HEK293 (cell line): Measurements from ENCODE around the gene MRPS27.
A peak's percentile ranks its signal among the peaks of the same experiment; 100 is the strongest.

ENCODE experiments used
- BCL11B ChIP-seq: fragments of 450-650 bp; formaldehyde crosslinking; IDR thresholded peaks from 2 replicates; pipeline ENCODE4 v1.5.1; 2016; ENCODE audit warnings: low read depth, missing biosample characterization, missing genetic modification characterization
- GLI2 ChIP-seq: fragments of 450-650 bp; formaldehyde crosslinking; IDR thresholded peaks from 2 replicates; pipeline ENCODE4; 2017; ENCODE audit warnings: missing biosample characterization, missing genetic modification characterization, low read depth, borderline replicate concordance
- HOXD13 ChIP-seq: sonication (generic); formaldehyde crosslinking; IDR thresholded peaks from 2 replicates; pipeline ENCODE4 v1.8.0; 2022; ENCODE audit warnings: missing genetic modification reagents, borderline replicate concordance
- IKZF3 ChIP-seq: fragments of 450-650 bp; IDR thresholded peaks from 2 replicates; pipeline ENCODE4 v1.5.0; 2018; ENCODE audit warnings: missing biosample characterization, mild to moderate bottlenecking, missing genetic modification characterization, moderate library complexity
- OSR2 ChIP-seq: fragments of 450-650 bp; formaldehyde crosslinking; IDR thresholded peaks from 2 replicates; pipeline ENCODE4 v1.5.1; 2016; ENCODE audit warnings: missing biosample characterization, missing genetic modification characterization
- SP2 ChIP-seq: fragments of 450-650 bp; formaldehyde crosslinking; IDR thresholded peaks from 2 replicates; pipeline ENCODE4 v1.5.1; 2016; ENCODE audit warnings: missing biosample characterization, missing genetic modification characterization
- TRIM28 ChIP-seq: IDR thresholded peaks from 2 replicates; pipeline ENCODE4 v1.6.1; 2011; ENCODE audit warnings: low read length, control low read depth, borderline replicate concordance
- WT1 ChIP-seq: fragments of 450-650 bp; formaldehyde crosslinking; IDR thresholded peaks from 2 replicates; pipeline ENCODE4 v1.5.1; 2016; ENCODE audit warnings: missing biosample characterization, missing genetic modification characterization
- YY1 ChIP-seq: fragments of 450-650 bp; formaldehyde crosslinking; IDR thresholded peaks from 2 replicates; pipeline ENCODE4 v1.5.1; 2018; ENCODE audit warnings: missing biosample characterization, missing genetic modification characterization
- ZBTB20 ChIP-seq: fragments of 450-650 bp; formaldehyde crosslinking; IDR thresholded peaks from 2 replicates; pipeline ENCODE4 v1.5.1; 2016; ENCODE audit warnings: missing biosample characterization, missing genetic modification characterization
- ZBTB8A ChIP-seq: fragments of 450-650 bp; formaldehyde crosslinking; IDR thresholded peaks from 2 replicates; pipeline ENCODE4 v1.5.1; 2016; ENCODE audit warnings: missing biosample characterization, missing genetic modification characterization
- ZNF366 ChIP-seq: fragments of 450-650 bp; formaldehyde crosslinking; conservative IDR thresholded peaks from 2 replicates; pipeline ENCODE4 v1.5.1; 2016; ENCODE audit warnings: missing biosample characterization, missing genetic modification characterization
- ZNF391 ChIP-seq: fragments of 450-650 bp; formaldehyde crosslinking; IDR thresholded peaks from 2 replicates; pipeline ENCODE4 v1.5.1; 2016; ENCODE audit warnings: low read depth, missing biosample characterization, missing genetic modification characterization, borderline replicate concordance
- ZNF433 ChIP-seq: fragments of 450-650 bp; formaldehyde crosslinking; IDR thresholded peaks from 2 replicates; pipeline ENCODE4 v1.5.1; 2016; ENCODE audit warnings: missing biosample characterization, missing genetic modification characterization, low read depth
- ZNF473 ChIP-seq: fragments of 450-650 bp; formaldehyde crosslinking; IDR thresholded peaks from 2 replicates; pipeline ENCODE4 v1.5.1; 2017; ENCODE audit warnings: missing biosample characterization, missing genetic modification characterization
- ZNF624 ChIP-seq: fragments of 450-650 bp; formaldehyde crosslinking; IDR thresholded peaks from 2 replicates; pipeline ENCODE4 v1.5.1; 2017; ENCODE audit warnings: missing biosample characterization, missing genetic modification characterization
- ZNF658 ChIP-seq: fragments of 450-650 bp; formaldehyde crosslinking; IDR thresholded peaks from 2 replicates; pipeline ENCODE4; 2016; ENCODE audit warnings: missing biosample characterization, missing genetic modification characterization
- ZNF677 ChIP-seq: fragments of 450-650 bp; IDR thresholded peaks from 2 replicates; pipeline ENCODE4 v1.5.0; 2018; ENCODE audit warnings: missing biosample characterization, mild to moderate bottlenecking, missing genetic modification characterization, moderate library complexity
- ZNF830 ChIP-seq: fragments of 450-650 bp; IDR thresholded peaks from 2 replicates; pipeline ENCODE4 v1.5.0; 2018; ENCODE audit warnings: missing biosample characterization, missing genetic modification characterization, low read depth, mild to moderate bottlenecking, moderate library complexity
- TF ChIP-seq, protein P1 (sequence below): fragments of 450-650 bp; formaldehyde crosslinking; conservative IDR thresholded peaks from 2 replicates; pipeline ENCODE4 v1.5.1; 2016; ENCODE audit warnings: low read depth, missing biosample characterization, missing genetic modification characterization
- TF ChIP-seq, protein P2 (sequence below): fragments of 450-650 bp; formaldehyde crosslinking; IDR thresholded peaks from 2 replicates; pipeline ENCODE4 v1.5.1; 2016; ENCODE audit warnings: missing biosample characterization, missing genetic modification characterization
- TF ChIP-seq, protein P3 (sequence below): fragments of 450-650 bp; formaldehyde crosslinking; IDR thresholded peaks from 2 replicates; pipeline ENCODE4 v1.5.1; 2016; ENCODE audit warnings: missing biosample characterization, missing genetic modification characterization
- TF ChIP-seq, protein P4 (sequence below): fragments of 450-650 bp; formaldehyde crosslinking; IDR thresholded peaks from 2 replicates; pipeline ENCODE4 v1.5.1; 2016; ENCODE audit warnings: missing biosample characterization, missing genetic modification characterization
- TF ChIP-seq, protein P5 (sequence below): fragments of 450-650 bp; formaldehyde crosslinking; IDR thresholded peaks from 2 replicates; pipeline ENCODE4 v1.5.1; 2017; ENCODE audit warnings: missing biosample characterization, missing genetic modification characterization
- TF ChIP-seq, protein P6 (sequence below): fragments of 450-650 bp; formaldehyde crosslinking; IDR thresholded peaks from 2 replicates; pipeline ENCODE4 v1.5.1; 2017; ENCODE audit warnings: missing biosample characterization, missing genetic modification characterization

The MRPS27 gene

DNA sequence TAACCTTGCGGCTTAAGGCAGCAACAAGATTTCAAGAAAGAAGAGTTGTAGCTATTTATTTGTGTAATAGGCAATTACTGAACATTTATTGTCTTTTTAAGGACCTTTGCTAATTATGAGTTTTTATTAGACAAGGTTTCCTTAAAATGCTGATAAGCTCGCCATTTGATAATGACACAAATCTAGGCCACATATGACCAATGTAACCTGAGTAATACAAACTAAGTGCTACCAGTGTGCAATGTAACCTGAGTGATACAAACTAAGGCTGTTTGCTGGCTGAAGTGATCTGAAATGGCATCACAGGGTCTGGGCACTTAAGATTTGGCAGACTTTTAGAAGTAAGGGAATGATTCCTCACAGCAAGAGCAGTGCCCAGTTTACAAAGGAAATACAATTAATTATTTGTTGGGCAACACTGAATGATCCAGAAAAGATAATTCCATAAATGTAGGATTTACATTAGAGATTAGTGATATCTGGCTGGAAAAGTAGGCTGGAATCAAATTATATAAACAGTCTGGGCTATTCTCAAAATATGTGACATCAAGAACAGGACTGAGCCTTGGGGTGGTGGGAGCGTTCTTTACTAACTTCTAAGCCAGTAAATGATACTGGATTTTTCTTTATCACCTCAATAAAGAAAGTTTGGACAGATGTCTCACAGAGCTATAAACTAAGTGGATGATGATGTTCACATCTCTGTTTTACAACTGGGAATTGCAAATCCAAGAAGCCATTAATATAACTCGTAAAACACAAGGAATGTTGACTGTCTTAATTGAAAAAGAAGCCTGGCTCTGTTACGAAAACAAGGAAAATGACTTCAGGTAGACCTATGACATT, 54.8 kb downstream of the MRPS27 start (continued):
- no peak for TF ChIP-seq ZBTB8A (tag by site-specific recombination)
- peak; percentile 78 for TF ChIP-seq WT1 (tag by site-specific recombination)
- TF ChIP-seq OSR2 (tag by site-specific recombination), result peak; percentile 86
- TF ChIP-seq HOXD13 (CRISPR knock-in tag), result 0 out of 2 replicates have a peak, but pooled peaks have one; percentile 38
- no peak for TF ChIP-seq ZNF624
- no peak for TF ChIP-seq YY1 (tag by site-specific recombination)
- TF ChIP-seq, protein P1, sequence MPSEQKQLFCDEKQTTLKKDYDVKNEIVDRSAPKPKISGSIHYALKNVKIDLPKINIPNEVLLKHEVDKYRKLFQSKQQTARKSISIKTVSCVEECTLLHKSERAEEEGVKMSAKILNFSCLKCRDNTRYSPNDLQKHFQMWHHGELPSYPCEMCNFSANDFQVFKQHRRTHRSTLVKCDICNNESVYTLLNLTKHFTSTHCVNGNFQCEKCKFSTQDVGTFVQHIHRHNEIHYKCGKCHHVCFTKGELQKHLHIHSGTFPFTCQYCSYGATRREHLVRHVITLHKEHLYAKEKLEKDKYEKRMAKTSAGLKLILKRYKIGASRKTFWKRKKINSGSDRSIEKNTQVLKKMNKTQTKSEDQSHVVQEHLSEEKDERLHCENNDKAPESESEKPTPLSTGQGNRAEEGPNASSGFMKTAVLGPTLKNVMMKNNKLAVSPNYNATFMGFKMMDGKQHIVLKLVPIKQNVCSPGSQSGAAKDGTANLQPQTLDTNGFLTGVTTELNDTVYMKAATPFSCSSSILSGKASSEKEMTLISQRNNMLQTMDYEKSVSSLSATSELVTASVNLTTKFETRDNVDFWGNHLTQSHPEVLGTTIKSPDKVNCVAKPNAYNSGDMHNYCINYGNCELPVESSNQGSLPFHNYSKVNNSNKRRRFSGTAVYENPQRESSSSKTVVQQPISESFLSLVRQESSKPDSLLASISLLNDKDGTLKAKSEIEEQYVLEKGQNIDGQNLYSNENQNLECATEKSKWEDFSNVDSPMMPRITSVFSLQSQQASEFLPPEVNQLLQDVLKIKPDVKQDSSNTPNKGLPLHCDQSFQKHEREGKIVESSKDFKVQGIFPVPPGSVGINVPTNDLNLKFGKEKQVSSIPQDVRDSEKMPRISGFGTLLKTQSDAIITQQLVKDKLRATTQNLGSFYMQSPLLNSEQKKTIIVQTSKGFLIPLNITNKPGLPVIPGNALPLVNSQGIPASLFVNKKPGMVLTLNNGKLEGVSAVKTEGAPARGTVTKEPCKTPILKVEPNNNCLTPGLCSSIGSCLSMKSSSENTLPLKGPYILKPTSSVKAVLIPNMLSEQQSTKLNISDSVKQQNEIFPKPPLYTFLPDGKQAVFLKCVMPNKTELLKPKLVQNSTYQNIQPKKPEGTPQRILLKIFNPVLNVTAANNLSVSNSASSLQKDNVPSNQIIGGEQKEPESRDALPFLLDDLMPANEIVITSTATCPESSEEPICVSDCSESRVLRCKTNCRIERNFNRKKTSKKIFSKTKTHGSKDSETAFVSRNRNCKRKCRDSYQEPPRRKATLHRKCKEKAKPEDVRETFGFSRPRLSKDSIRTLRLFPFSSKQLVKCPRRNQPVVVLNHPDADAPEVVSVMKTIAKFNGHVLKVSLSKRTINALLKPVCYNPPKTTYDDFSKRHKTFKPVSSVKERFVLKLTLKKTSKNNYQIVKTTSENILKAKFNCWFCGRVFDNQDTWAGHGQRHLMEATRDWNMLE (tag by site-specific recombination), result no peak
- TF ChIP-seq, protein P2, sequence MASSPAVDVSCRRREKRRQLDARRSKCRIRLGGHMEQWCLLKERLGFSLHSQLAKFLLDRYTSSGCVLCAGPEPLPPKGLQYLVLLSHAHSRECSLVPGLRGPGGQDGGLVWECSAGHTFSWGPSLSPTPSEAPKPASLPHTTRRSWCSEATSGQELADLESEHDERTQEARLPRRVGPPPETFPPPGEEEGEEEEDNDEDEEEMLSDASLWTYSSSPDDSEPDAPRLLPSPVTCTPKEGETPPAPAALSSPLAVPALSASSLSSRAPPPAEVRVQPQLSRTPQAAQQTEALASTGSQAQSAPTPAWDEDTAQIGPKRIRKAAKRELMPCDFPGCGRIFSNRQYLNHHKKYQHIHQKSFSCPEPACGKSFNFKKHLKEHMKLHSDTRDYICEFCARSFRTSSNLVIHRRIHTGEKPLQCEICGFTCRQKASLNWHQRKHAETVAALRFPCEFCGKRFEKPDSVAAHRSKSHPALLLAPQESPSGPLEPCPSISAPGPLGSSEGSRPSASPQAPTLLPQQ (tag by site-specific recombination), result peak; percentile 77
- TF ChIP-seq ZNF830 (tag by site-specific recombination), result no peak
- TF ChIP-seq, protein P3, sequence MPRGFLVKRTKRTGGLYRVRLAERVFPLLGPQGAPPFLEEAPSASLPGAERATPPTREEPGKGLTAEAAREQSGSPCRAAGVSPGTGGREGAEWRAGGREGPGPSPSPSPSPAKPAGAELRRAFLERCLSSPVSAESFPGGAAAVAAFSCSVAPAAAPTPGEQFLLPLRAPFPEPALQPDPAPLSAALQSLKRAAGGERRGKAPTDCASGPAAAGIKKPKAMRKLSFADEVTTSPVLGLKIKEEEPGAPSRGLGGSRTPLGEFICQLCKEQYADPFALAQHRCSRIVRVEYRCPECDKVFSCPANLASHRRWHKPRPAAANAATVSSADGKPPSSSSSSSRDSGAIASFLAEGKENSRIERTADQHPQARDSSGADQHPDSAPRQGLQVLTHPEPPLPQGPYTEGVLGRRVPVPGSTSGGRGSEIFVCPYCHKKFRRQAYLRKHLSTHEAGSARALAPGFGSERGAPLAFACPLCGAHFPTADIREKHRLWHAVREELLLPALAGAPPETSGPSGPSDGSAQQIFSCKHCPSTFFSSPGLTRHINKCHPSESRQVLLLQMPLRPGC (tag by site-specific recombination), result peak; percentile 23; the same call in 1 of the 2 replicates
- TF ChIP-seq ZNF366 (tag by site-specific recombination), result peak; percentile 50
- TF ChIP-seq TRIM28, result peak; percentile 41; the same call in 1 of the 2 replicates
- peak; percentile 6; the same call in 1 of the 2 replicates for TF ChIP-seq IKZF3 (tag by site-specific recombination)
- TF ChIP-seq ZNF433 (tag by site-specific recombination), result no peak
- no peak for TF ChIP-seq ZNF658 (tag by site-specific recombination)
- TF ChIP-seq, protein P4, sequence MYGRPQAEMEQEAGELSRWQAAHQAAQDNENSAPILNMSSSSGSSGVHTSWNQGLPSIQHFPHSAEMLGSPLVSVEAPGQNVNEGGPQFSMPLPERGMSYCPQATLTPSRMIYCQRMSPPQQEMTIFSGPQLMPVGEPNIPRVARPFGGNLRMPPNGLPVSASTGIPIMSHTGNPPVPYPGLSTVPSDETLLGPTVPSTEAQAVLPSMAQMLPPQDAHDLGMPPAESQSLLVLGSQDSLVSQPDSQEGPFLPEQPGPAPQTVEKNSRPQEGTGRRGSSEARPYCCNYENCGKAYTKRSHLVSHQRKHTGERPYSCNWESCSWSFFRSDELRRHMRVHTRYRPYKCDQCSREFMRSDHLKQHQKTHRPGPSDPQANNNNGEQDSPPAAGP (tag by site-specific recombination), result no peak
- no peak for TF ChIP-seq BCL11B (tag by site-specific recombination)
- TF ChIP-seq ZBTB20 (tag by site-specific recombination), result no peak
- no peak for TF ChIP-seq ZNF473 (tag by site-specific recombination)
- TF ChIP-seq ZNF677 (tag by site-specific recombination), result no peak
- 0 out of 2 replicates have a peak, but pooled peaks have one; percentile 47 for TF ChIP-seq GLI2
- TF ChIP-seq, protein P5, sequence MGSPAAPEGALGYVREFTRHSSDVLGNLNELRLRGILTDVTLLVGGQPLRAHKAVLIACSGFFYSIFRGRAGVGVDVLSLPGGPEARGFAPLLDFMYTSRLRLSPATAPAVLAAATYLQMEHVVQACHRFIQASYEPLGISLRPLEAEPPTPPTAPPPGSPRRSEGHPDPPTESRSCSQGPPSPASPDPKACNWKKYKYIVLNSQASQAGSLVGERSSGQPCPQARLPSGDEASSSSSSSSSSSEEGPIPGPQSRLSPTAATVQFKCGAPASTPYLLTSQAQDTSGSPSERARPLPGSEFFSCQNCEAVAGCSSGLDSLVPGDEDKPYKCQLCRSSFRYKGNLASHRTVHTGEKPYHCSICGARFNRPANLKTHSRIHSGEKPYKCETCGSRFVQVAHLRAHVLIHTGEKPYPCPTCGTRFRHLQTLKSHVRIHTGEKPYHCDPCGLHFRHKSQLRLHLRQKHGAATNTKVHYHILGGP, result peak; percentile 55; the same call in 1 of the 2 replicates
- no peak for TF ChIP-seq ZNF391 (tag by site-specific recombination)
- TF ChIP-seq, protein P6, sequence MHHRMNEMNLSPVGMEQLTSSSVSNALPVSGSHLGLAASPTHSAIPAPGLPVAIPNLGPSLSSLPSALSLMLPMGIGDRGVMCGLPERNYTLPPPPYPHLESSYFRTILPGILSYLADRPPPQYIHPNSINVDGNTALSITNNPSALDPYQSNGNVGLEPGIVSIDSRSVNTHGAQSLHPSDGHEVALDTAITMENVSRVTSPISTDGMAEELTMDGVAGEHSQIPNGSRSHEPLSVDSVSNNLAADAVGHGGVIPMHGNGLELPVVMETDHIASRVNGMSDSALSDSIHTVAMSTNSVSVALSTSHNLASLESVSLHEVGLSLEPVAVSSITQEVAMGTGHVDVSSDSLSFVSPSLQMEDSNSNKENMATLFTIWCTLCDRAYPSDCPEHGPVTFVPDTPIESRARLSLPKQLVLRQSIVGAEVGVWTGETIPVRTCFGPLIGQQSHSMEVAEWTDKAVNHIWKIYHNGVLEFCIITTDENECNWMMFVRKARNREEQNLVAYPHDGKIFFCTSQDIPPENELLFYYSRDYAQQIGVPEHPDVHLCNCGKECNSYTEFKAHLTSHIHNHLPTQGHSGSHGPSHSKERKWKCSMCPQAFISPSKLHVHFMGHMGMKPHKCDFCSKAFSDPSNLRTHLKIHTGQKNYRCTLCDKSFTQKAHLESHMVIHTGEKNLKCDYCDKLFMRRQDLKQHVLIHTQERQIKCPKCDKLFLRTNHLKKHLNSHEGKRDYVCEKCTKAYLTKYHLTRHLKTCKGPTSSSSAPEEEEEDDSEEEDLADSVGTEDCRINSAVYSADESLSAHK, result peak; percentile 59; the same call in 1 of the 2 replicates
- no peak for TF ChIP-seq SP2 (tag by site-specific recombination)
